Cardiac muscle cell (in vitro differentiated cells and primary cell): ENCODE results near the gene ZBTB40. TPM values are rescaled to one million over a fixed set of nuclear protein-coding genes. Genes with fewer than 3 reads are reported as not detected.

Experiments used
- DNase-seq, 2 donors: peaks; one replicate each; pipeline versions ENCODE4 v3.0.0 to v3.0.0-alpha.2; 2010 to 2017; ENCODE audit warnings: low read depth in 1 of 2, low spot score in 1 of 2
- H3K27ac ChIP-seq: fragments of 200-600 bp; sonication (generic); 2 replicates; pipeline ENCODE4 v1.5.1; 2016
- H3K27me3 ChIP-seq: fragments of 200-600 bp; sonication (generic); 2 replicates; pipeline ENCODE4 v1.6.0; 2016; ENCODE audit warnings: control low read depth
- H3K36me3 ChIP-seq: fragments of 200-600 bp; sonication (generic); 2 replicates; pipeline ENCODE4 v1.5.1; 2016; ENCODE audit warnings: control low read depth
- H3K4me1 ChIP-seq: fragments of 200-600 bp; sonication (generic); 2 replicates; pipeline ENCODE4 v1.8.1; 2017; ENCODE audit warnings: low read depth, mild to moderate bottlenecking, mixed run types
- H3K4me3 ChIP-seq: fragments of 200-600 bp; sonication (generic); 2 replicates; pipeline ENCODE4 v1.5.1; 2016; ENCODE audit warnings: mild to moderate bottlenecking
- H3K9me3 ChIP-seq: fragments of 200-600 bp; sonication (generic); 2 replicates; pipeline ENCODE4 v1.5.1; 2017; ENCODE audit warnings: low read depth, mild to moderate bottlenecking, control low read depth
- CTCF ChIP-seq: IDR thresholded peaks from 2 replicates; pipeline ENCODE4 v1.5.1; 2012; ENCODE audit warnings: low read depth, mild to moderate bottlenecking, low read length
- polyA plus RNA-seq: library from polyadenylated mRNA; unstranded; fragments of >200 nt; fragmentation: Nextera tagmentation; extraction: Ambion mirVana; gene quantifications from 2 replicates; pipeline ENCODE4 v1.2.1, GENCODE V29; 2016
- total RNA-seq: library from RNA; depleted of rRNA; stranded (reverse); fragments of >200 nt; gene quantifications from 2 replicates; pipeline ENCODE4 v1.2.3, GENCODE V29; 2016

ZBTB40 gene
- total and polyA plus RNA-seq, 2 experiments from 2014 or later = 8.3 to 18.1 TPM

GRCh38 chr1:22418312-22418711 lies 33.3 kb upstream of the ZBTB40 start:
- H3K27me3 ChIP-seq = peaks cover 17% of the 10 kb centered on the region
- H3K9me3 ChIP-seq = no peaks in the 10 kb centered on the region
- no peak overlapping the region for H3K27ac ChIP-seq
- no peak for DNase-seq
- peaks cover 18% of the 10 kb centered on the region for H3K4me1 ChIP-seq
- TF ChIP-seq CTCF = no peak
- no peak overlapping the region for H3K4me3 ChIP-seq
- no peaks in the 10 kb centered on the region for H3K36me3 ChIP-seq

GRCh38 chr1:22418933-22419382 lies 32.7 kb upstream of the ZBTB40 start:
- H3K9me3 ChIP-seq = no peaks in the 10 kb centered on the region
- peak; percentile 56 to 62 for DNase-seq

GRCh38 chr1:22420455-22421053 lies 31.1 kb upstream of the ZBTB40 start:
- peak; percentile 87 for DNase-seq
- no peaks in the 10 kb centered on the region for H3K9me3 ChIP-seq
- H3K4me1 ChIP-seq = peaks cover 18% of the 10 kb centered on the region
- H3K36me3 ChIP-seq = no peaks in the 10 kb centered on the region
- no peak overlapping the region for H3K27ac ChIP-seq
- no peak overlapping the region for H3K4me3 ChIP-seq
- peaks cover 8% of the 10 kb centered on the region for H3K27me3 ChIP-seq
- TF ChIP-seq CTCF = peak; percentile 88

More at GRCh38 chr1:22418933-22419382, 32.7 kb upstream of the ZBTB40 start:
- no peak for TF ChIP-seq CTCF
- Histone ChIP-seq H3K4me3 (no peak overlapping the region), H3K36me3 (no peaks in the 10 kb centered on the region), H3K27ac (no peak overlapping the region), H3K27me3 (peaks cover 15% of the 10 kb centered on the region), H3K4me1 (peaks cover 18% of the 10 kb centered on the region)

- Histone ChIP-seq H3K27ac (no peak overlapping the region), H3K27me3 (no peaks in the 10 kb centered on the region), H3K9me3 (no peaks in the 10 kb centered on the region), H3K36me3 (no peaks in the 10 kb centered on the region), H3K4me1 (no peaks in the 10 kb centered on the region), H3K4me3 (no peak overlapping the region)
- TF ChIP-seq CTCF = no peak
- DNase-seq = no peak
Observed at GRCh38 chr1:22426781-22427180, 24.9 kb upstream of the ZBTB40 start.

GRCh38 chr1:22428672-22429071 lies 23.0 kb upstream of the ZBTB40 start:
- Histone ChIP-seq H3K36me3 (no peaks in the 10 kb centered on the region), H3K4me3 (peak overlapping the region; percentile 11), H3K4me1 (no peaks in the 10 kb centered on the region), H3K27me3 (no peaks in the 10 kb centered on the region), H3K9me3 (no peaks in the 10 kb centered on the region), H3K27ac (no peak overlapping the region)
- DNase-seq = peak; percentile 51 to 70
- TF ChIP-seq CTCF = no peak
